Measurements from ENCODE around the gene GGCT.
"Not testable (repeated sequence)": the region's sequence is repeated elsewhere in the genome, so short reads cannot be mapped to it uniquely, and the experiment has no call there.

DNA sequence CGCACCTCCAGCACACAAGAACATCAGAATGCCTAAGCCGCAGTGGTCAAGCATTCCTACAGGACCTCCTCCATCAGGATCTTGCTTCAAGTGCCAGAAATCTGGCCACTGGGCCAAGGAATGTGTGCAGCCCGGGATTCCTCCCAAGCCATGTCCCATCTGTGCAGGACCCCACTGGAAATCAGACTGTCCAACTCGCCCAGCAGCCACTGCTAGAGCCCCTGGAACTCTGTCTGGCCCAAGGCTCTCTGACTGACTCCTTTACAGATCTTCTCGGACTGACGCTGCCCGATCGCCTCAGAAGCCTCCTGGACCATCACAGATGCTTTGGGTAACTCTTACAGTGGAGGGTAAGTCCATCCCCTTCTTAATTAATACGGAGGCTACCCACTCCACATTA lies 23.2 kb downstream of the GGCT start:
- TF ChIP-seq, protein P1, sequence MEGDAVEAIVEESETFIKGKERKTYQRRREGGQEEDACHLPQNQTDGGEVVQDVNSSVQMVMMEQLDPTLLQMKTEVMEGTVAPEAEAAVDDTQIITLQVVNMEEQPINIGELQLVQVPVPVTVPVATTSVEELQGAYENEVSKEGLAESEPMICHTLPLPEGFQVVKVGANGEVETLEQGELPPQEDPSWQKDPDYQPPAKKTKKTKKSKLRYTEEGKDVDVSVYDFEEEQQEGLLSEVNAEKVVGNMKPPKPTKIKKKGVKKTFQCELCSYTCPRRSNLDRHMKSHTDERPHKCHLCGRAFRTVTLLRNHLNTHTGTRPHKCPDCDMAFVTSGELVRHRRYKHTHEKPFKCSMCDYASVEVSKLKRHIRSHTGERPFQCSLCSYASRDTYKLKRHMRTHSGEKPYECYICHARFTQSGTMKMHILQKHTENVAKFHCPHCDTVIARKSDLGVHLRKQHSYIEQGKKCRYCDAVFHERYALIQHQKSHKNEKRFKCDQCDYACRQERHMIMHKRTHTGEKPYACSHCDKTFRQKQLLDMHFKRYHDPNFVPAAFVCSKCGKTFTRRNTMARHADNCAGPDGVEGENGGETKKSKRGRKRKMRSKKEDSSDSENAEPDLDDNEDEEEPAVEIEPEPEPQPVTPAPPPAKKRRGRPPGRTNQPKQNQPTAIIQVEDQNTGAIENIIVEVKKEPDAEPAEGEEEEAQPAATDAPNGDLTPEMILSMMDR (IDR thresholded peaks at IDR 0.05) = not testable (repeated sequence)
- not testable (repeated sequence) for TF ChIP-seq POLR2AphosphoS5, TCF7L2 (IDR thresholded peaks at IDR 0.05; ENCODE audit: low read depth, low read length)
- TF ChIP-seq, protein P2, sequence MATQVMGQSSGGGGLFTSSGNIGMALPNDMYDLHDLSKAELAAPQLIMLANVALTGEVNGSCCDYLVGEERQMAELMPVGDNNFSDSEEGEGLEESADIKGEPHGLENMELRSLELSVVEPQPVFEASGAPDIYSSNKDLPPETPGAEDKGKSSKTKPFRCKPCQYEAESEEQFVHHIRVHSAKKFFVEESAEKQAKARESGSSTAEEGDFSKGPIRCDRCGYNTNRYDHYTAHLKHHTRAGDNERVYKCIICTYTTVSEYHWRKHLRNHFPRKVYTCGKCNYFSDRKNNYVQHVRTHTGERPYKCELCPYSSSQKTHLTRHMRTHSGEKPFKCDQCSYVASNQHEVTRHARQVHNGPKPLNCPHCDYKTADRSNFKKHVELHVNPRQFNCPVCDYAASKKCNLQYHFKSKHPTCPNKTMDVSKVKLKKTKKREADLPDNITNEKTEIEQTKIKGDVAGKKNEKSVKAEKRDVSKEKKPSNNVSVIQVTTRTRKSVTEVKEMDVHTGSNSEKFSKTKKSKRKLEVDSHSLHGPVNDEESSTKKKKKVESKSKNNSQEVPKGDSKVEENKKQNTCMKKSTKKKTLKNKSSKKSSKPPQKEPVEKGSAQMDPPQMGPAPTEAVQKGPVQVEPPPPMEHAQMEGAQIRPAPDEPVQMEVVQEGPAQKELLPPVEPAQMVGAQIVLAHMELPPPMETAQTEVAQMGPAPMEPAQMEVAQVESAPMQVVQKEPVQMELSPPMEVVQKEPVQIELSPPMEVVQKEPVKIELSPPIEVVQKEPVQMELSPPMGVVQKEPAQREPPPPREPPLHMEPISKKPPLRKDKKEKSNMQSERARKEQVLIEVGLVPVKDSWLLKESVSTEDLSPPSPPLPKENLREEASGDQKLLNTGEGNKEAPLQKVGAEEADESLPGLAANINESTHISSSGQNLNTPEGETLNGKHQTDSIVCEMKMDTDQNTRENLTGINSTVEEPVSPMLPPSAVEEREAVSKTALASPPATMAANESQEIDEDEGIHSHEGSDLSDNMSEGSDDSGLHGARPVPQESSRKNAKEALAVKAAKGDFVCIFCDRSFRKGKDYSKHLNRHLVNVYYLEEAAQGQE (IDR thresholded peaks at IDR 0.05; ENCODE audit: insufficient read depth in 1 of 2, low read depth in 2 of 2, low read length in 1 of 2) = not testable (repeated sequence)

Data from Panc1 (cell line).